Measurements from ENCODE around the gene GREM2.

DNA sequence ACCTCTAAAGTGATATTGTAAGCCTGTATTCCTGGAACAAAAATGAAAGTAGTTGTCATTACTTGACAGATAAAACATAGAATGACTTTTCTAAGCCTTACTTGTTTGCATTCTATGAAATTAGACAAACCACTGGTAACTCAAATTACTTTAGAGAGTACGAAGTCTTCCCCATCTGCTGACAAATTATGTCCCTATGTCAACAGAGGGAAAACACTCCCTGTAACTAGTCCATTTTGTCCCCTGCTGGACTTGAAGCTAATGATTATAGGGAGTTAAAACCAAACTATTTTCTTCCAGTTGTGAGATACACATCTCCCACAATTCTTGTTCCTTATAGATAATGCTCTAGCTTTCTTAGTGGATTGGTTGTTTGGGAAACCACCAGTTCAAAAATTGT is 39.6 kb downstream of the GREM2 start:
- TF ChIP-seq EZH2phosphoT487 (IDR thresholded peaks at IDR 0.05; ENCODE audit: unreplicated experiment) (no peak), POLR2AphosphoS5 (IDR thresholded peaks at IDR 0.05; ENCODE audit: low read depth) (no peak), CREB1 (CRISPR knock-in tag; IDR thresholded peaks at IDR 0.05; ENCODE audit: low read depth) (no peak), EZH2 (IDR thresholded peaks at IDR 0.05; ENCODE audit: low read depth, unreplicated experiment) (no peak), STAT1 (IDR thresholded peaks at IDR 0.05; ENCODE audit: unreplicated experiment) (no peak), ZNF114 (CRISPR knock-in tag; IDR thresholded peaks at IDR 0.05) (no peak), JUNB (IDR thresholded peaks at IDR 0.05; ENCODE audit: unreplicated experiment) (no peak), NANOG (IDR thresholded peaks at IDR 0.05; ENCODE audit: borderline replicate concordance) (no peak), ZNF331 (CRISPR knock-in tag; IDR thresholded peaks at IDR 0.05; ENCODE audit: low read depth) (no peak), ETS1 (IDR thresholded peaks at IDR 0.05) (no peak)
- TF ChIP-seq, protein P1, sequence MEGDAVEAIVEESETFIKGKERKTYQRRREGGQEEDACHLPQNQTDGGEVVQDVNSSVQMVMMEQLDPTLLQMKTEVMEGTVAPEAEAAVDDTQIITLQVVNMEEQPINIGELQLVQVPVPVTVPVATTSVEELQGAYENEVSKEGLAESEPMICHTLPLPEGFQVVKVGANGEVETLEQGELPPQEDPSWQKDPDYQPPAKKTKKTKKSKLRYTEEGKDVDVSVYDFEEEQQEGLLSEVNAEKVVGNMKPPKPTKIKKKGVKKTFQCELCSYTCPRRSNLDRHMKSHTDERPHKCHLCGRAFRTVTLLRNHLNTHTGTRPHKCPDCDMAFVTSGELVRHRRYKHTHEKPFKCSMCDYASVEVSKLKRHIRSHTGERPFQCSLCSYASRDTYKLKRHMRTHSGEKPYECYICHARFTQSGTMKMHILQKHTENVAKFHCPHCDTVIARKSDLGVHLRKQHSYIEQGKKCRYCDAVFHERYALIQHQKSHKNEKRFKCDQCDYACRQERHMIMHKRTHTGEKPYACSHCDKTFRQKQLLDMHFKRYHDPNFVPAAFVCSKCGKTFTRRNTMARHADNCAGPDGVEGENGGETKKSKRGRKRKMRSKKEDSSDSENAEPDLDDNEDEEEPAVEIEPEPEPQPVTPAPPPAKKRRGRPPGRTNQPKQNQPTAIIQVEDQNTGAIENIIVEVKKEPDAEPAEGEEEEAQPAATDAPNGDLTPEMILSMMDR (conservative IDR thresholded peaks at IDR 0.05; ENCODE audit: low read depth in 2 of 2) = no peak
- TF ChIP-seq, protein P2, sequence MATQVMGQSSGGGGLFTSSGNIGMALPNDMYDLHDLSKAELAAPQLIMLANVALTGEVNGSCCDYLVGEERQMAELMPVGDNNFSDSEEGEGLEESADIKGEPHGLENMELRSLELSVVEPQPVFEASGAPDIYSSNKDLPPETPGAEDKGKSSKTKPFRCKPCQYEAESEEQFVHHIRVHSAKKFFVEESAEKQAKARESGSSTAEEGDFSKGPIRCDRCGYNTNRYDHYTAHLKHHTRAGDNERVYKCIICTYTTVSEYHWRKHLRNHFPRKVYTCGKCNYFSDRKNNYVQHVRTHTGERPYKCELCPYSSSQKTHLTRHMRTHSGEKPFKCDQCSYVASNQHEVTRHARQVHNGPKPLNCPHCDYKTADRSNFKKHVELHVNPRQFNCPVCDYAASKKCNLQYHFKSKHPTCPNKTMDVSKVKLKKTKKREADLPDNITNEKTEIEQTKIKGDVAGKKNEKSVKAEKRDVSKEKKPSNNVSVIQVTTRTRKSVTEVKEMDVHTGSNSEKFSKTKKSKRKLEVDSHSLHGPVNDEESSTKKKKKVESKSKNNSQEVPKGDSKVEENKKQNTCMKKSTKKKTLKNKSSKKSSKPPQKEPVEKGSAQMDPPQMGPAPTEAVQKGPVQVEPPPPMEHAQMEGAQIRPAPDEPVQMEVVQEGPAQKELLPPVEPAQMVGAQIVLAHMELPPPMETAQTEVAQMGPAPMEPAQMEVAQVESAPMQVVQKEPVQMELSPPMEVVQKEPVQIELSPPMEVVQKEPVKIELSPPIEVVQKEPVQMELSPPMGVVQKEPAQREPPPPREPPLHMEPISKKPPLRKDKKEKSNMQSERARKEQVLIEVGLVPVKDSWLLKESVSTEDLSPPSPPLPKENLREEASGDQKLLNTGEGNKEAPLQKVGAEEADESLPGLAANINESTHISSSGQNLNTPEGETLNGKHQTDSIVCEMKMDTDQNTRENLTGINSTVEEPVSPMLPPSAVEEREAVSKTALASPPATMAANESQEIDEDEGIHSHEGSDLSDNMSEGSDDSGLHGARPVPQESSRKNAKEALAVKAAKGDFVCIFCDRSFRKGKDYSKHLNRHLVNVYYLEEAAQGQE (IDR thresholded peaks at IDR 0.05; ENCODE audit: unreplicated experiment) = no peak
- TF ChIP-seq, protein P3, sequence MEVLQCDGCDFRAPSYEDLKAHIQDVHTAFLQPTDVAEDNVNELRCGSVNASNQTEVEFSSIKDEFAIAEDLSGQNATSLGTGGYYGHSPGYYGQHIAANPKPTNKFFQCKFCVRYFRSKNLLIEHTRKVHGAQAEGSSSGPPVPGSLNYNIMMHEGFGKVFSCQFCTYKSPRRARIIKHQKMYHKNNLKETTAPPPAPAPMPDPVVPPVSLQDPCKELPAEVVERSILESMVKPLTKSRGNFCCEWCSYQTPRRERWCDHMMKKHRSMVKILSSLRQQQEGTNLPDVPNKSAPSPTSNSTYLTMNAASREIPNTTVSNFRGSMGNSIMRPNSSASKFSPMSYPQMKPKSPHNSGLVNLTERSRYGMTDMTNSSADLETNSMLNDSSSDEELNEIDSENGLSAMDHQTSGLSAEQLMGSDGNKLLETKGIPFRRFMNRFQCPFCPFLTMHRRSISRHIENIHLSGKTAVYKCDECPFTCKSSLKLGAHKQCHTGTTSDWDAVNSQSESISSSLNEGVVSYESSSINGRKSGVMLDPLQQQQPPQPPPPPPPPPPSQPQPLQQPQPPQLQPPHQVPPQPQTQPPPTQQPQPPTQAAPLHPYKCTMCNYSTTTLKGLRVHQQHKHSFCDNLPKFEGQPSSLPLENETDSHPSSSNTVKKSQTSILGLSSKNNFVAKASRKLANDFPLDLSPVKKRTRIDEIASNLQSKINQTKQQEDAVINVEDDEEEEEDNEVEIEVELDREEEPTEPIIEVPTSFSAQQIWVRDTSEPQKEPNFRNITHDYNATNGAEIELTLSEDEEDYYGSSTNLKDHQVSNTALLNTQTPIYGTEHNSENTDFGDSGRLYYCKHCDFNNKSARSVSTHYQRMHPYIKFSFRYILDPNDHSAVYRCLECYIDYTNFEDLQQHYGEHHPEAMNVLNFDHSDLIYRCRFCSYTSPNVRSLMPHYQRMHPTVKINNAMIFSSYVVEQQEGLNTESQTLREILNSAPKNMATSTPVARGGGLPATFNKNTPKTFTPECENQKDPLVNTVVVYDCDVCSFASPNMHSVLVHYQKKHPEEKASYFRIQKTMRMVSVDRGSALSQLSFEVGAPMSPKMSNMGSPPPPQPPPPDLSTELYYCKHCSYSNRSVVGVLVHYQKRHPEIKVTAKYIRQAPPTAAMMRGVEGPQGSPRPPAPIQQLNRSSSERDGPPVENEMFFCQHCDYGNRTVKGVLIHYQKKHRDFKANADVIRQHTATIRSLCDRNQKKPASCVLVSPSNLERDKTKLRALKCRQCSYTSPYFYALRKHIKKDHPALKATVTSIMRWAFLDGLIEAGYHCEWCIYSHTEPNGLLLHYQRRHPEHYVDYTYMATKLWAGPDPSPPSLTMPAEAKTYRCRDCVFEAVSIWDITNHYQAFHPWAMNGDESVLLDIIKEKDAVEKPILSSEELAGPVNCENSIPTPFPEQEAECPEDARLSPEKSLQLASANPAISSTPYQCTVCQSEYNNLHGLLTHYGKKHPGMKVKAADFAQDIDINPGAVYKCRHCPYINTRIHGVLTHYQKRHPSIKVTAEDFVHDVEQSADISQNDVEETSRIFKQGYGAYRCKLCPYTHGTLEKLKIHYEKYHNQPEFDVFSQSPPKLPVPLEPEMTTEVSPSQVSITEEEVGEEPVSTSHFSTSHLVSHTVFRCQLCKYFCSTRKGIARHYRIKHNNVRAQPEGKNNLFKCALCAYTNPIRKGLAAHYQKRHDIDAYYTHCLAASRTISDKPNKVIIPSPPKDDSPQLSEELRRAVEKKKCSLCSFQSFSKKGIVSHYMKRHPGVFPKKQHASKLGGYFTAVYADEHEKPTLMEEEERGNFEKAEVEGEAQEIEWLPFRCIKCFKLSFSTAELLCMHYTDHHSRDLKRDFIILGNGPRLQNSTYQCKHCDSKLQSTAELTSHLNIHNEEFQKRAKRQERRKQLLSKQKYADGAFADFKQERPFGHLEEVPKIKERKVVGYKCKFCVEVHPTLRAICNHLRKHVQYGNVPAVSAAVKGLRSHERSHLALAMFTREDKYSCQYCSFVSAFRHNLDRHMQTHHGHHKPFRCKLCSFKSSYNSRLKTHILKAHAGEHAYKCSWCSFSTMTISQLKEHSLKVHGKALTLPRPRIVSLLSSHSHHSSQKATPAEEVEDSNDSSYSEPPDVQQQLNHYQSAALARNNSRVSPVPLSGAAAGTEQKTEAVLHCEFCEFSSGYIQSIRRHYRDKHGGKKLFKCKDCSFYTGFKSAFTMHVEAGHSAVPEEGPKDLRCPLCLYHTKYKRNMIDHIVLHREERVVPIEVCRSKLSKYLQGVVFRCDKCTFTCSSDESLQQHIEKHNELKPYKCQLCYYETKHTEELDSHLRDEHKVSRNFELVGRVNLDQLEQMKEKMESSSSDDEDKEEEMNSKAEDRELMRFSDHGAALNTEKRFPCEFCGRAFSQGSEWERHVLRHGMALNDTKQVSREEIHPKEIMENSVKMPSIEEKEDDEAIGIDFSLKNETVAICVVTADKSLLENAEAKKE (CRISPR knock-in tag; IDR thresholded peaks at IDR 0.05) = no peak
